ENCODE data around the gene C6. TPM values are rescaled to one million over a fixed set of nuclear protein-coding genes. Genes with fewer than 3 reads are reported as not detected.
"Not testable (repeated sequence)": the region's sequence is repeated elsewhere in the genome, so short reads cannot be mapped to it uniquely, and the experiment has no call there.

The C6 gene
- total RNA-seq (2014; rRNA removed; shearing (Covaris generic)) = not detected in 2 replicates

DNA sequence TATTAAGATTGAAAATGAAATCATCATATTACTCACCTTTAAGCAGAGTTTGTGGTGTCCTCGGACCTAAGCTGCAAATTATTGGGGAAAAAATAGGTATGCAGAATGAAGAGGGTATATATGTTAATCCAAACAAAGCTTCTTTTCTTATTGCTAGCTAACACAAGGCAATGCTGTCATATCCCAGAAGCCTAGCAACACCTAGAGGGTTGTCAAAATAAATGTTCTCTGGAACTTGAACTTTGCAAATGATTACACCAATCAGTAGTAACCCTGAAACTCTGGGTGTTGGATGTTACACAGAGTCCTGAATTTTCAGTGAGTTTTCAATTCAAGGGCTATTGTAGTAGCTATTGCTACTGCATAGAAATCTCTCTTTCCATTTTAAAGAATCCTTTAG, at the start of gene C6:
C6 (minus strand) TSS at position 193 of the 400 bp plus-strand sequence. CDS start 10,302 bp downstream, outside the sequence.
- DNase-seq (ENCODE audit: low spot score) = no peak

GRCh38 chr5:41256400-41256799, 43.1 kb upstream of the C6 start:
- DNase-seq (ENCODE audit: low spot score) = peak; percentile 25

DNA sequence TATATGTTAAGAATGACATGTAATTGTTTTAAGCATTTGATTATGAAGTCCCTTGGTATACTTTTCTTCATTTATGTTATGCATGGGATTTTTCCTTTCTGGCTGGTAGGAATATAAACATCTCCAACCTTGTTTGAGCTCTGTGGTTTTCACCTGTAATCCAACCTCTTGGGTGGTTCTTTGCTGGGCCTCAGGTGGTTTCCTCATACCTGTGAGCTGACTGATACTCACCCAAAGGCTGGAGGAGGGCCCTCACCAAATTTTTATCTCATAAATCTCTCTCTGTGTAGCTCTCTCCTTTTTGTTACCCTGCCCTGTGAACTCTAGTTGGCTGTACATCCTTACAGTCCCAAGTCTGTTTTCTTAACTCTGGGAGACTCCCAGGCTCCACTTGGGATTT, 39.8 kb upstream of the C6 start:
- DNase-seq (ENCODE audit: low spot score) = no peak

- no peak for DNase-seq (ENCODE audit: low spot score)
These were observed 38.7 kb upstream of the C6 start for GRCh38 chr5:41252036-41252435.

DNA sequence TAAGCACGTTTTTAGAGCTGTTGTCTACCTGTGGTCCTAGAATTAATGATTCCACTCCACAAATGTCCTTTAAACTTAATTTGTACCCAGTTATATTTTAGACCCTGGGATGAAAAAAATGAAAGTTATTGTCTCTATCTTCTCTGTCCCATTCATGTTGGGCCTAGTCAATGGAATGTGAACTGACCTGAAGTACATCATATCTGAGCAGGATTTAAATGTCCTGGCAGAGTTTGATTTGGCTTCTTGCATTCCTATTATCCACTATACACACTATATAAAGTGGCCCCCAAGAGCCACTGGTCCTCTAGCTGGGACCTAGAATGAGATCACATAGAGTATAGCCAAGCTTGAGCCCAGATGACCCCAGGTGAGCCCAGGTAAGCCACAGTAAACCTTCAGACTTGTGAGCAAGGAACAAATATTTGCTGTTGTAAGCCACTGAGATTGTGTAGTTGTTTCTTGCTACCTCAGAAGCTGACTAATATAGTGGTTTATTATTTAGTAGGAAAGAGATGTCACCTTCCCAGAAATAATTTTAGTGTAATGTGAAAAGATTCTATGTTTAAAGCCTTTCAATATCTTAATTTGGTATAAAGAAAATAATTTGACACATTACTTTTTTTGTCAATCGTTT, 37.1 kb upstream of the C6 start:
- no peak for DNase-seq (ENCODE audit: low spot score)

- no peak for DNase-seq (ENCODE audit: low spot score)
These were observed 33.8 kb upstream of the C6 start for GRCh38 chr5:41247135-41247534.

DNA sequence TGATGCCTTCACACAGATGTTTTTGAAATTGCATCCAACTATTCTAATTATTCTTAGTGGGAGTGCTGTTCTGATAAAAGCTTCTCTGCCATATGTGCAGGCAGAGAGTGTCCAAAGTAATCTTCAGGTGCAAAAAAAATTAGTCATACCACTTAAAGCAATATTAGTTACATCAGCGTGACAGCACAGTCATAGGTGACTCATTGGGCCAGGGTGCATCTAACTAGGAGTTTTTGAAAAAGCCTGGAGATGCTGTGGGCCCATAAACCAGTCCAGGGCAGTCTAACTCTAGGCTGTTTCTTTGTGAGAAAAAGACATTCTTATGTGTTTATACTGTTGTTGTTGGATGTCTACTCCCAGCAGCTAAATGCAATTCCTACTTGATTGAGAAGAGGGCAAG, 33.0 kb upstream of the C6 start:
- DNase-seq (ENCODE audit: low spot score) = peak; percentile 65

- no peak for DNase-seq (ENCODE audit: low spot score)
These were observed 30.2 kb upstream of the C6 start for GRCh38 chr5:41243558-41243957.

DNA sequence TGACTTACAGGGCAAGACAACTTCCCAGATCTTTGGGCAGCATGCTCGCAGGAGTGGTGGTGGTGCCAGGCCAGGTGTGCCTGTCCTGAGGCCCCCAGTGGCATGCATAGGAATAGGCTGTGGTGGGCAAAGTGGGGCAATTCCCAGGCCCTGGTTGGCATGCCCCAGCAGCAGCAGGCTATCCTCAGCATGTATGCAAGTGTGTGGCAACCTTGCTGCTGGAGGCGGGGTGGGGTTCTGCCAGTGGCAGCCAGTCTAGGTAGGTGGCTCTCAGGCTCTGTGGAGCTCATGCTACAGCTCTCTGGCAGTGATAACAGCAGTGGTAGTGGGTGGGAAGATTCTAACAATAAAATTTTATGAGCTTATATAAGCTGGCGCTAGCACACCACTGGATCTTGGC, 27.7 kb upstream of the C6 start:
- no peak for DNase-seq (ENCODE audit: low spot score)

DNA sequence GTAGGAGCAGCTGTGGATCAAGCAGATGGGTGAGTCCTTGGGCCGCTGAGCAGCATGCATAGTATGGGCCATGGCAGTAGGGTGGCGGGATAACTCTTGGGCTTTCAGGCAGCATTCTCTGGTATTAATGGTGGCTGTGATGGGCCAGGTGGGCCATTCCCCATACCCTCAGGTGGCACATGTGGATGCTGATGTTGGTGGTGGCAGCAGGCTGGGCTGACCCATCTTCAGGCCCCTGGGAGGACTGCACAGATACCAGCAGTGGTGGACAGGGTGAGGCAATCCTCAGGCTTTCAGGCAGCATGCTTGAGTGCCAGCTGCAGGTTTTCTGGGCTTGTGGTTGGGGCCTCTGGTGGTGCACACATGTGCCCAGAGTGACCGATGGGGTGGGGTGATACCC, 27.1 kb upstream of the C6 start:
- DNase-seq (ENCODE audit: low spot score) = no peak

DNA sequence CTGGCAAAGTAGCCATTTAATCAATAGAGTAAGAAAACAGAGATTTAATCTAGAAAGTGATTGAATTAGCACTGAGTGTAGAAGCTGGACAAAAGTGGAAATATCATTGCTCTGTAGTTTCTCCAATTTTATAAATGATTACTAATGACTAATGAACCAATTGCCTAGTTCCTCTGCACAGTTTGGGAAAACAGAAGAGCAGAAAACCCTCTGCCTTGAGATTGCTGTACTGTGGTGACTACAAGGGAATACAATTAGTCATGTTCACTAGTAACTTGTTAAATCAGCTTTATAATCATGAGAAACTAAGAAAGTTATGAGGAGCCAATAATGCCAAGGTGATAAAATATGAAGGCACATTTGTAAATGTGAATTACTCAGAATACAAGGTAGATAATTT, 21.1 kb upstream of the C6 start:
- DNase-seq (ENCODE audit: low spot score) = no peak

GRCh38 chr5:41232797-41233196, 19.5 kb upstream of the C6 start:
- no peak for DNase-seq (ENCODE audit: low spot score)

DNA sequence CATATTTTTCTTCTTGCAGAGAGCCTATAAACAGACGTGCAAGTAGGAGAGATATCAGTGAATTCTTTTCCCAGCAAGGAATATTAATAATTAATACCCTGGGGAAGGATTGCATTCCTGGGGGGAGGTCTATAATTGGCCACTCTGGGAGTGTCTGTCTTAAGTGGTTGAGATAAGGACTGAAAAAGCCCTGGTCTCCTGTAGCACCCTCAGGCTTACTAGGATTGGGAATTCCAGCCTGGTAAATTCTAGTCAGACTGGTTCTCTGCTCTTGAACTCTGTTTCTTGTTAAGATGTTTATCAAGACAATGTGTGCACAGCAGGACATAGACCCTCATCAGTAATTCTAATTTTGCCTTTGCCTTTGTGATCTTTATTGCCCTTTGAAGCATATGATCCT, 16.9 kb upstream of the C6 start:
- not testable (repeated sequence) for DNase-seq (ENCODE audit: low spot score)

GRCh38 chr5:41223962-41224361, 10.6 kb upstream of the C6 start:
- DNase-seq (ENCODE audit: low spot score) = no peak

DNA sequence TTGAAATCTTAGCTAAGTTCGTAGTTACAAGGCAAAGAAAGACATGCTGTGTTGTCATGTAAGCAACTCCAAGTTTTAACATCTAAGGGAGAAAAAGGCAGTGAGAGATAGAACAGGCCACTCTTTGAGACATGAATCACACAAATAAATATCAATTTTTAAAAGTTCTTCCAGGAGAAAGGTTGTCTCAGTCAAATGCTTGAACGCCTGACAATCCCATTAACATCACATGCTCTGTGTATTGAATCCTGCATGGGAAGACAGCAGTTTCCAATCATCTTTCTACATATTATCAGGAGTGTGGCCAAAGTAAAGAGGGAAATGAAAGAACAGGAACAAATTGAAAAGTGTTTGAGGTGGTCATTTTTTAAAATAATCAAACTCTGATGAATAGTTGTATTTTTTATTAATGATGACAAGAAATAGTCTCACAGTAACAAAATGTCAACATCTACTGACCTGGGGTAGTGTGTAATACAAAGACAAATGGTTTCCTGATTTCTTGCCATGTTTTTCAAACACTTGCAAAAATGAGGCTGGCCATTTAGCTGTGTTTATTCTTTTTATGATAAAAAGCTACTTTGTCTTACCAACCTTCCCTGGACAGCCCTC, 6.4 kb upstream of the C6 start:
- DNase-seq (ENCODE audit: low spot score) = no peak

GRCh38 chr5:41218929-41219657, 5.8 kb upstream of the C6 start:
- DNase-seq (ENCODE audit: low spot score) = no peak

GRCh38 chr5:41214182-41214581, 850 bp upstream of the C6 start:
- no peak for DNase-seq (ENCODE audit: low spot score)

DNA sequence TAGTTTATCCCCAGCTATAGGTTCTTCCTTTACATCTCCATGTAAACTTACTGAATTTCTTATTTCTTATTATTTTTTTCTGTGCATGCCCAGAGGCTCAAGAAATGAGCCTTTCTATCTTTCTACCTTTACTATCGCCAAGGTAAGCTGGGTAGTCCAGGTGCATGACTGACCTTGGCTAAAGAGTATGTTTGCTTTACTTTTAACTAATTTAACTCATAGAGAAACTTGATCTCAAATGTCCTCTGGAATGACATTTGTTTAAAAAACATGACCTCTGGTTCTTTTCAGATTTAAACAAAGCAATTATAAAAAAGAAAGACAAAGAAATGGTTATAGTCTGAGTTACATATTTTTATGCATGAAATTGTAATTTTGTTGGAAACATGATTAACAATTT, 397 bp downstream of the C6 start:
- no peak for DNase-seq (ENCODE audit: low spot score)

- DNase-seq (ENCODE audit: low spot score) = no peak
These were observed 1.9 kb downstream of the C6 start for GRCh38 chr5:41211417-41211816.

DNA sequence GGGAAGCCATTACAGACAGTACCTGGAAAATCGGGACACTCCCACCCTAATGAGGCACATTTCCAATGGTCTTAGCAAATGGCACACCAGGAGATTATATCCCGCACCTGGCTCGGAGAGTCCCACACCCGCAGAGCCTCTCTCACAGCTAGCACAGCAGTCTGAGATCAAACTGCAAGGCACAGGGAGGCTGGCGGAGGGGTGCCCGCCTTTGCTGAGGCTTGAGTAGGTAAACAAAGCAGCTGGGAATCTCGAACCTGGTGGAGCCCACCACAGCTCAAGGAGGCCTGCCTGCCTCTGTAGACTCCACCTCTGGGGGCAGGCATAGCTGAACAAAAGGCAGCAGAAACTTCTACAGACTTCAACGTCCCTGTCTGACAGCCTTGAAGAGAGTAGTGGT, 7.9 kb downstream of the C6 start:
- DNase-seq (ENCODE audit: low spot score) = not testable (repeated sequence)

DNA sequence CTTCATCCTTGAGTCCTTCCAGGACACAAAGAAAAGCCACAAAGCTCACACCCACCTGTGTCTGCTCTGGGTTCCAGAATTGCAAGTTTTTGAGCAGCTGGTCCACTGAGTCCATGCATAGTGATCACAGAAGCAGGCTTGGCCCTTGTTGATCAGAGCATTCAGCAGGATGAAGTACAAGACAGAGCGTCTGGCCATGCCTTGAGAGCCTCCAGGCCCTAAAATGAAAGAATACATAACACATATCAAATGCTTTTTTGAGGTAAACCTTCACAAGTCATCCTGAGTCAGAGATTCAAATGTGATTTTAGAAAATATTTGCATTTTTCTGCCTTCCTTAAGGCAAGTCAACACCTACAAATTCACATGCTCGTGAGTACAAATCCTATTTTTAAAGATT, 10.3 kb downstream of the C6 start:
- DNase-seq (ENCODE audit: low spot score) = no peak

GRCh38 chr5:41201082-41201772, 12.1 kb downstream of the C6 start:
- DNase-seq (ENCODE audit: low spot score) = no peak

DNA sequence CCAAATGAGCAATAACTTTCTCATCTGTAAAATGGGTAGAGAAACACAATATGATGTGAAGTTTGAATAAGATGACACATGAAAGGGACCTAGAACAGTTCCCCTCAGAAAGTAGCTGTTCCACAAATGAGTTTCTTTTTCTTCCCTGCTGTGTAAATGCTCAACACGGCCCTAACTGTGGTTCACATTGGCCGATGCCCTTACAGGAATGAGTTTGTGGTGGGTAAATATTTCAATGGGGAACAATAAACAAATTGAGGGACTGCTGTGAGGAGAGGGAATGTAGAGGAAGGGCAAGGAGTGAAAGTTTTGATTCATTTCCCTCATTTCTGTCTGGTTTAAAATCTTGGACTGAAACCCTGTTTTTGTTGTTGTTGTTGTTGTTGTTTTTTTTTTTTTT, 12.8 kb downstream of the C6 start:
- no peak for DNase-seq (ENCODE audit: low spot score)
